ENCODE results near the gene LCN10. TPM values are rescaled to one million over a fixed set of nuclear protein-coding genes. Genes with fewer than 3 reads are reported as not detected.
A peak's percentile ranks its signal among the peaks of the same experiment; 100 is the strongest.

Gene LCN10
- total and polyA plus RNA-seq, 10 of the 15 experiments (the other 5 are each of a cell fraction or from before 2014, with no cell fraction given), result 0.06 to 1.3 (median 0.21) TPM; not detected in 1

DNA sequence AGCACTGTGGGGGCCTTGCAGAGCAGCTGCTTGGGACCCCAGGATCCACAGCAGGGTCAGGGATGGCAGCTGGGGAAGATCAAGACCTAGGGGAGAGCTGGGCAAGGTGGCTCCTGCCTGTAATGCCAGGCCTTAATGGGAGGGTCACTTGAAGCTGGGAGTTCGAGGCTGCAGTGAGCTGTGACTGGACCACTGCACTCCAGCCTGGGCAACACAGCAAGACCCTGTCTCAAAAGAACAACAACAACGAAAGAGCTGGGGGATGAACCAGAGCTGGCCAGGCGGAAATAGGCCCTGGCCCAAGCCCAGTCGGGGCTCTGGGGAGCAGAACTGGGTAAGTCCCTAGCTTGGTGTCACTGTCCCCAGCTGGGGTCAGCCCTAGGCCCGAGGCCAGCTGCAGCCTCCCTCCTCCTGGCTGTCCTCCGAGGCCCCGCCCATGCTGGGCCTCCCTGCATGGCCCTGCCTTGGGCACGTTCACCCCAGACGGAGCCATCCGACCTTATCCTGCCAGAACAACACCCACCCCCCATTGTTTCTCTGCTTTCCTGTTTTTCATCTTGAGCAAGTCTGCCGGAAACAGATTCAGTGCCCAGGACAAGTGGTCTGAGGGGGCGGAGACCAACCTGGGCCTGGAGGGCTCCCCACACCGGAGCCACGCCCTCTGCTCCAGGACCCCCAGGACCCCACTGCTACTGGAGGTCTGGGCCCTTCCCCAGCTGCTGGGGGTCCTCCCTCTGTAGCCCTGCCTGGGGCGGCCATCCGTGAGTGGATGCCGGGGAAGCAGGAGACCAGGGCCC is 28.4 kb downstream of the LCN10 start (continued):
- no peak for TF ChIP-seq PRDM15 (CRISPR knock-in tag; IDR thresholded peaks at IDR 0.05)

- ATAC-seq (0 out of 3 replicates have a peak, but pooled peaks have one; percentile 15), FAIRE-seq (no peak), DNase-seq (ENCODE audit: low read depth, low spot score) (no peak)
- Histone ChIP-seq H3K27ac (ENCODE audit: control insufficient read depth, insufficient read depth) (no peak overlapping the region), H3K4me1 (ENCODE audit: control insufficient read depth, insufficient read depth, low read length) (no peaks in the 10 kb centered on the region), H3K36me3 (ENCODE audit: control insufficient read depth in 2 of 2, insufficient read depth in 2 of 2, low read length in 1 of 2) (no peaks in the 10 kb centered on the region), H3K9me3 (replicated peaks; ENCODE audit: control insufficient read depth, insufficient read depth, low read length) (no peaks in the 10 kb centered on the region), H3K4me2 (ENCODE audit: control insufficient read depth, insufficient read depth) (no peak overlapping the region), H3K79me2 (ENCODE audit: control insufficient read depth, insufficient read depth, low read length) (no peaks in the 10 kb centered on the region), H4K20me1 (ENCODE audit: control insufficient read depth, insufficient read depth) (no peaks in the 10 kb centered on the region), H3K27me3 (replicated peaks in 1 of 2; ENCODE audit: control insufficient read depth in 2 of 2, insufficient read depth in 2 of 2, low read length in 1 of 2) (peaks cover 2 to 7% of the 10 kb centered on the region in 2 experiments), H3K4me3 (no peak overlapping the region), H3K9ac (ENCODE audit: control insufficient read depth, insufficient read depth, low read length) (no peak overlapping the region), H2AFZ (ENCODE audit: control insufficient read depth, low read depth, low read length) (no peak overlapping the region)
- ChIA-PET RAD21 (ENCODE audit: unreplicated experiment) (no interaction called here), POLR2A (no interaction called here), SMC1A (ENCODE audit: uncharacterized antibody, unreplicated experiment) (no interaction called here), CTCF (interaction anchor here (0.6 to 1.7 kb wide), 2 partner anchors 13 to 29 kb away, joined by 3 to 8 read pairs; partner anchors contain the start of gene LCN10)
- intact Hi-C loops (cut with micrococcal nuclease; ENCODE audit: unreplicated experiment) (no loop called here), in situ Hi-C loops (cut with MboI) (no loop called here)
- BruUV-seq (replicated peaks), result no TSS peak
- WGBS (ENCODE audit: insufficient coverage, insufficient replicate concordance, low lambda C conversion rate, missing lambda C conversion rate), result 10% methylated on average over 8 of the region's 8 CpGs
- TF ChIP-seq IKZF2 (IDR thresholded peaks at IDR 0.05), result no peak
- no peak for TF ChIP-seq SMAD5 (IDR thresholded peaks at IDR 0.05; ENCODE audit: low read depth)
- TF ChIP-seq SIX5 (IDR thresholded peaks at IDR 0.05; ENCODE audit: low read depth, low read length, severe bottlenecking), result no peak
- TF ChIP-seq ZBTB11 (CRISPR knock-in tag; IDR thresholded peaks at IDR 0.05), result no peak
- TF ChIP-seq, protein P1, sequence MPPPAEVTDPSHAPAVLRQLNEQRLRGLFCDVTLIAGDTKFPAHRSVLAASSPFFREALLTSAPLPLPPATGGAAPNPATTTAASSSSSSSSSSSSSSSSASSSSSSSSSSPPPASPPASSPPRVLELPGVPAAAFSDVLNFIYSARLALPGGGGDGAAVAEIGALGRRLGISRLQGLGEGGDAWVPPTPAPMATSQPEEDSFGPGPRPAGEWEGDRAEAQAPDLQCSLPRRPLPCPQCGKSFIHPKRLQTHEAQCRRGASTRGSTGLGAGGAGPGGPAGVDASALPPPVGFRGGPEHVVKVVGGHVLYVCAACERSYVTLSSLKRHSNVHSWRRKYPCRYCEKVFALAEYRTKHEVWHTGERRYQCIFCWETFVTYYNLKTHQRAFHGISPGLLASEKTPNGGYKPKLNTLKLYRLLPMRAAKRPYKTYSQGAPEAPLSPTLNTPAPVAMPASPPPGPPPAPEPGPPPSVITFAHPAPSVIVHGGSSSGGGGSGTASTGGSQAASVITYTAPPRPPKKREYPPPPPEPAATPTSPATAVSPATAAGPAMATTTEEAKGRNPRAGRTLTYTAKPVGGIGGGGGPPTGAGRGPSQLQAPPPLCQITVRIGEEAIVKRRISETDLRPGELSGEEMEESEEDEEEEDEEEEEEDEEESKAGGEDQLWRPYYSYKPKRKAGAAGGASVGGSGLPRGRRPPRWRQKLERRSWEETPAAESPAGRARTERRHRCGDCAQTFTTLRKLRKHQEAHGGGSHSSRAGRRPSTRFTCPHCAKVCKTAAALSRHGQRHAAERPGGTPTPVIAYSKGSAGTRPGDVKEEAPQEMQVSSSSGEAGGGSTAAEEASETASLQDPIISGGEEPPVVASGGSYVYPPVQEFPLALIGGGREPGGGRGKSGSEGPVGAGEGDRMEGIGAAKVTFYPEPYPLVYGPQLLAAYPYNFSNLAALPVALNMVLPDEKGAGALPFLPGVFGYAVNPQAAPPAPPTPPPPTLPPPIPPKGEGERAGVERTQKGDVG (CRISPR knock-in tag; IDR thresholded peaks at IDR 0.05), result no peak
- no peak for TF ChIP-seq KDM1A (IDR thresholded peaks at IDR 0.05; ENCODE audit: borderline replicate concordance)
- TF ChIP-seq CREB1 (IDR thresholded peaks at IDR 0.05; ENCODE audit: low read depth), result no peak
- TF ChIP-seq IRF3 (IDR thresholded peaks at IDR 0.05), result no peak
These were observed 29.2 kb downstream of the LCN10 start for GRCh38 chr9:136713550-136713949.

Measured in GM12878 (cell line).